Measurements from ENCODE around the gene CAPZB.

CAPZB gene

DNA sequence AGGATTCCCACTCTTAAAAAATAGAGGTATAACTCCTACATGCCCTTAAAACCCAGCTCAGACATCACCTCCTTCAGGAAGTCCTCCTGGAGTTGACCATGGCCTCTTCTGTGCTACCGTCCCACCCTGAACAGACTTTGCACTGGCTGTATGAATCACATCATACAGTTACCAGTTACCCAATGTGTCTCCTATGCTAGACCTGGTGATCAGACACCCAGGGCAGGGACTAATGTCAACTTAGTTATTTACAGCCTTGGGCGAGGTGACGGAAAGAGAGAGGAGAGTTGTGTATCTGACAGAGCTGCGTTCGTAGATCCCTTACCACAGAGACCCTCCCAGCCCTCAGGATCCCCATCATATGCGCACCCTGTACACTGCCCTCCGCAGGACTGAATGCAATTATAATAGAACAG, 100.6 kb downstream of the CAPZB start:
- Histone ChIP-seq H3K4me2 (ENCODE audit: low read length) (no peak overlapping the region), H3K4me3 (ENCODE audit: low read length) (no peak overlapping the region), H3K4me1 (ENCODE audit: control insufficient read depth, insufficient read depth, low read length) (peaks cover 43% of the 10 kb centered on the region), H3K9ac (ENCODE audit: low read depth, low read length) (no peak overlapping the region), H3K27me3 (ENCODE audit: control insufficient read depth, insufficient read depth, low read length) (no peaks in the 10 kb centered on the region), H3K36me3 (ENCODE audit: insufficient read depth, low read length) (peaks cover 29% of the 10 kb centered on the region), H3K9me3 (replicated peaks; ENCODE audit: low read length) (no peaks in the 10 kb centered on the region)

- Histone ChIP-seq H3K4me2 (ENCODE audit: low read length) (no peak overlapping the region), H3K9me3 (replicated peaks; ENCODE audit: low read length) (no peaks in the 10 kb centered on the region), H3K4me1 (ENCODE audit: control insufficient read depth, insufficient read depth, low read length) (peaks cover 41% of the 10 kb centered on the region), H3K4me3 (ENCODE audit: low read length) (no peak overlapping the region), H3K36me3 (ENCODE audit: insufficient read depth, low read length) (peaks cover 33% of the 10 kb centered on the region), H3K9ac (ENCODE audit: low read depth, low read length) (no peak overlapping the region), H3K27me3 (ENCODE audit: control insufficient read depth, insufficient read depth, low read length) (no peaks in the 10 kb centered on the region)
These were observed 101.2 kb downstream of the CAPZB start for GRCh38 chr1:19384113-19384512.

DNA sequence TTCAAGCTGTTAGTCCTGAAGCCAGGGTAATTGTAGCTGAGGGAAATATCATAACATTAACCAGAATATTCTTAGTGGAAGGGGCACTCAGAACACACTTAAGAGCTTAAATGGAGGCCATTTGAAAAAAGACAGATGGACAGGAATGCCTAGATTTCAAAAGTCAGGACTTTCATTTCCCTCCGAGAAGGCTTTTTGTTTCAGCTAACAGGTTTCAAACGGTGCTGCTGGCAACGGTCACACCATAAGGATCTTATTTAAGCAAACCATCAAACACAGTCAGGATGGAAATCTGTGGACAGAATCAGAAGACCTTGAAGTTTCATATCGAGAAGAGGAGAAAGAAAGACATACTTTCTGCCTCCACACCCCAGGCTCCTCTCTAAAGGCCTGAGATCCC, 103.1 kb downstream of the CAPZB start:
- Histone ChIP-seq H3K4me2 (ENCODE audit: low read length) (no peak overlapping the region), H3K36me3 (ENCODE audit: insufficient read depth, low read length) (peaks cover 49% of the 10 kb centered on the region), H3K9me3 (replicated peaks; ENCODE audit: low read length) (no peaks in the 10 kb centered on the region), H3K4me1 (ENCODE audit: control insufficient read depth, insufficient read depth, low read length) (peaks cover 30% of the 10 kb centered on the region), H3K9ac (ENCODE audit: low read depth, low read length) (no peak overlapping the region), H3K4me3 (ENCODE audit: low read length) (no peak overlapping the region), H3K27me3 (ENCODE audit: control insufficient read depth, insufficient read depth, low read length) (no peaks in the 10 kb centered on the region)

GRCh38 chr1:19381261-19381660, 104.1 kb downstream of the CAPZB start:
- Histone ChIP-seq H3K9ac (ENCODE audit: low read depth, low read length) (no peak overlapping the region), H3K4me2 (ENCODE audit: low read length) (no peak overlapping the region), H3K4me3 (ENCODE audit: low read length) (no peak overlapping the region), H3K9me3 (replicated peaks; ENCODE audit: low read length) (no peaks in the 10 kb centered on the region), H3K27me3 (ENCODE audit: control insufficient read depth, insufficient read depth, low read length) (no peaks in the 10 kb centered on the region), H3K36me3 (ENCODE audit: insufficient read depth, low read length) (peaks cover 58% of the 10 kb centered on the region), H3K4me1 (ENCODE audit: control insufficient read depth, insufficient read depth, low read length) (peaks cover 21% of the 10 kb centered on the region)

- Histone ChIP-seq H3K36me3 (ENCODE audit: insufficient read depth, low read length) (peaks cover 62% of the 10 kb centered on the region), H3K27me3 (ENCODE audit: control insufficient read depth, insufficient read depth, low read length) (no peaks in the 10 kb centered on the region), H3K9ac (ENCODE audit: low read depth, low read length) (no peak overlapping the region), H3K4me3 (ENCODE audit: low read length) (no peak overlapping the region), H3K4me1 (ENCODE audit: control insufficient read depth, insufficient read depth, low read length) (no peaks in the 10 kb centered on the region), H3K4me2 (ENCODE audit: low read length) (no peak overlapping the region), H3K9me3 (replicated peaks; ENCODE audit: low read length) (no peaks in the 10 kb centered on the region)
These were observed 107.3 kb downstream of the CAPZB start for GRCh38 chr1:19377812-19378718.

DNA sequence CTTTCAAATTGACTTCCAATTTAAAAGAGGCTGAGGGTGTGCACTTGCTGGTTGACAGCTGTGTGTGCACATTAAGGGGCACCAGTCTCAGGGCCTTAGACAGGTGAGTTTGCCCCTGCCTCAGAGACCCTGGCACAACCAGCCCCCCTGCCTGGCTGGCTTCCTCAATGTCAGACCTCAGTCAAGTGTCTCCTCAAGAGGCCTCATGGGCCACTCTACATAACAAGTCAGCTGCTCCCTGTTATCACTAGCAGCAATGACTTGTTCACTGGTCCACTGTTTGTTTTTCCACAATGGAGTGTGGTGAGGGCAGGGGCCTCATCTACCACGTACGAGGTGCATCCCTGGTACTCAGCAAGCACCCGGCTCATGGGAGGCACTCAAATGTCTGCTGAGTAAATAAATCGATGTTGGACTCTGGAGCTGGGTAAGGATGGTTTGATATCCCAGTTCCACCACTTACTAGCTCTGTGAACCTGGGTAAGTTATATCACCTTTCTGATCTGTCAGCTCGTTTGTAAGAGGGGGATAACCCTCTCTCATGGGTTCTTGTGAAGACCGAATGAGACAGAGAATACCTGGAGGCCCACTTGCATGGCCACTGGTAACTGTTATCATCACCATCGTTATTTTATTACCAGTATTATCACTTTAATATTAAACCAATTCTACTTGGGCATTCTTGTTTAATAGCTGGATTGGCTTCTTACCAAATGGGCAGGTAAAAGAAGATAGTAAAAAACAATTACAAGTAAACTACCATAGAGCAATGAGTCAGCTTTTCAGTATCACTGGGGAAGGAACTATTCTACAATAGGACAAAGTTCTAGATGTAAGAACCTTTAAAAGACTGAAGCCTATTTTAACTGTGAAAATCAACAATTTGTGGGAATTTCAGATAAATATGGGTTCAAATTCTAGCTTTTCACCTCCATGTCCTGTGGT, 108.6 kb downstream of the CAPZB start:
- Histone ChIP-seq H3K9me3 (replicated peaks; ENCODE audit: low read length) (no peaks in the 10 kb centered on the region), H3K4me1 (ENCODE audit: control insufficient read depth, insufficient read depth, low read length) (no peaks in the 10 kb centered on the region), H3K4me2 (ENCODE audit: low read length) (no peak overlapping the region), H3K9ac (ENCODE audit: low read depth, low read length) (no peak overlapping the region), H3K36me3 (ENCODE audit: insufficient read depth, low read length) (peaks cover 73% of the 10 kb centered on the region), H3K27me3 (ENCODE audit: control insufficient read depth, insufficient read depth, low read length) (no peaks in the 10 kb centered on the region), H3K4me3 (ENCODE audit: low read length) (no peak overlapping the region)

GRCh38 chr1:19375631-19376400, 109.5 kb downstream of the CAPZB start:
- H3K27me3 ChIP-seq (ENCODE audit: control insufficient read depth, insufficient read depth, low read length), result no peaks in the 10 kb centered on the region
- H3K4me2 ChIP-seq (ENCODE audit: low read length), result no peak overlapping the region
- no peak overlapping the region for H3K4me3 ChIP-seq (ENCODE audit: low read length)
- no peaks in the 10 kb centered on the region for H3K9me3 ChIP-seq (replicated peaks; ENCODE audit: low read length)
- peaks cover 77% of the 10 kb centered on the region for H3K36me3 ChIP-seq (ENCODE audit: insufficient read depth, low read length)
- H3K9ac ChIP-seq (ENCODE audit: low read depth, low read length), result no peak overlapping the region
- no peaks in the 10 kb centered on the region for H3K4me1 ChIP-seq (ENCODE audit: control insufficient read depth, insufficient read depth, low read length)

DNA sequence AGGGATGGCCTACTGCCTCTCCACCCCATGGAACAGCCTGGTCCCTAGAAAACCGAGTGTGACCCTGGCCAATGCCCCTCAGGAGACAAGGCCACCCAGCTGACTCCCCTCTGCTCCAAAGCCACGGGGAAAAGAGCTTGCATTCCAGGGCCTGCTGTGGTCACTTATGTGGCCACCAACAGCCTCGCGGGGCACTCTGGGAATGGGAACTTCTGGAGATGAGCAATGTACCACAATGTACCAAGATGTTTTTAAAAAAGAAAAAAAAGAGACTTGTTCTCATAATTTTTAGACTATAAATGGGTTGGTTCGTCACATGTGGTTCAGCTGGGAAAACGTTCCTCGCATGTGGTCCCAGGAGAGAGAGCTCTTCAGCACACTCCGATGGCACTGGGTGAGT, 110.4 kb downstream of the CAPZB start:
- peaks cover 75% of the 10 kb centered on the region for H3K36me3 ChIP-seq (ENCODE audit: insufficient read depth, low read length)

DNA sequence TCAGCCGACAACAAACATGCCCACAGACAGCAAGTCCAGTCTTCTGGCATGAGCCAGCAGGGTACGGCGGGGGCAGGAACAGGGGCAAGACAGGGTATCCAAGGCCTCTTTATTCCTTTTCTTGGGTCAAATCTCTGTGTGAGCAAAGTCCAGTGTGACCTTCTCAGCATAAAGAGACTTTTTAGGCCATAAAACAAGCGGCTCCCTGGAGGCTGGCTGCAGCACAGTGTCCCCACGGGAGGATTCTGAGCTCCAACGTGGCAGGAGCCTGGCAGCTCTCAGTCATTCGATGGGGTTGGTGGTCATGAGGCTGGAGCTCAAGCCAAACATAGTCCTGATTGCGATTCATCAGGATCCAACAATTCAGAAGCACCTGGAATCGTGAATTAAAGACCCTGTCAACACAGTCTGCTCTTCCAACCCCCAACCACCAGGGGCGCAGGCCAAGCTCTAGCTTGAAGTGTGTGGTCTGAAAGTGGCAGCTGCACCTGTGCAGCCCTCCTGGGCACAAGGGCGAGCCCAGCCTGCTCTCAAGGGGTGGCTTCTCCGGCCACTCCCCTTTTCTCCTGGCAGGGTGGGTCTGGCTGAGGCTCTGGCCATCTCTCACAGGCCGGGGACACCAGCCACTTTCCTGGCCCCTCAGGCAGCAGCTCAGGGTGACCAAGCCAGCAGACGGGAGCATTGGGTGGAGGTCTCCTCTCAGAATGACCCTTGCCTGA, 111.1 kb downstream of the CAPZB start:
- Histone ChIP-seq H3K4me3 (ENCODE audit: low read length) (no peak overlapping the region), H3K4me2 (ENCODE audit: low read length) (no peak overlapping the region), H3K36me3 (ENCODE audit: insufficient read depth, low read length) (peaks cover 71% of the 10 kb centered on the region), H3K27me3 (ENCODE audit: control insufficient read depth, insufficient read depth, low read length) (no peaks in the 10 kb centered on the region), H3K9ac (ENCODE audit: low read depth, low read length) (no peak overlapping the region), H3K9me3 (replicated peaks; ENCODE audit: low read length) (no peaks in the 10 kb centered on the region), H3K4me1 (ENCODE audit: control insufficient read depth, insufficient read depth, low read length) (no peaks in the 10 kb centered on the region)

More for the DNA sequence above, 110.4 kb downstream of the CAPZB start:
- no peak overlapping the region for H3K4me2 ChIP-seq (ENCODE audit: low read length)
- H3K4me3 ChIP-seq (ENCODE audit: low read length), result no peak overlapping the region
- no peak overlapping the region for H3K9ac ChIP-seq (ENCODE audit: low read depth, low read length)
- no peaks in the 10 kb centered on the region for H3K4me1 ChIP-seq (ENCODE audit: control insufficient read depth, insufficient read depth, low read length)
- H3K27me3 ChIP-seq (ENCODE audit: control insufficient read depth, insufficient read depth, low read length), result no peaks in the 10 kb centered on the region
- no peaks in the 10 kb centered on the region for H3K9me3 ChIP-seq (replicated peaks; ENCODE audit: low read length)

- Histone ChIP-seq H3K36me3 (ENCODE audit: insufficient read depth, low read length) (peaks cover 66% of the 10 kb centered on the region), H3K9me3 (replicated peaks; ENCODE audit: low read length) (no peaks in the 10 kb centered on the region), H3K4me1 (ENCODE audit: control insufficient read depth, insufficient read depth, low read length) (no peaks in the 10 kb centered on the region)
These were observed 111.9 kb downstream of the CAPZB start for GRCh38 chr1:19373211-19374082.

More at GRCh38 chr1:19373211-19374082, 111.9 kb downstream of the CAPZB start:
- Histone ChIP-seq H3K27me3 (ENCODE audit: control insufficient read depth, insufficient read depth, low read length) (no peaks in the 10 kb centered on the region), H3K9ac (ENCODE audit: low read depth, low read length) (no peak overlapping the region), H3K4me2 (ENCODE audit: low read length) (no peak overlapping the region), H3K4me3 (ENCODE audit: low read length) (no peak overlapping the region)
